NT2/D1 (cell line): ENCODE data around the gene MS4A12.

ENCODE experiments used
- SUZ12 ChIP-seq: IDR thresholded peaks from 2 replicates; pipeline ENCODE4 v1.6.1; 2011; ENCODE audit not compliant: insufficient read length, insufficient read depth; ENCODE audit errors: extremely low read depth
- YY1 ChIP-seq: IDR thresholded peaks from 2 replicates; pipeline ENCODE4 v1.6.1; 2011; ENCODE audit not compliant: insufficient read length, insufficient read depth
- ZNF274 ChIP-seq: IDR thresholded peaks from 2 replicates; pipeline ENCODE4 v1.6.1; 2011; ENCODE audit warnings: mild to moderate bottlenecking, low read depth, low read length

GRCh38 chr11:60477035-60477445 lies 15.5 kb upstream of the MS4A12 start:
- TF ChIP-seq YY1 (no peak), ZNF274 (no peak), SUZ12 (no peak)
